ENCODE data around the gene KRI1.
"Not testable (repeated sequence)": the region's sequence is repeated elsewhere in the genome, so short reads cannot be mapped to it uniquely, and the experiment has no call there.

The KRI1 gene

GRCh38 chr19:10538204-10538983, 27.4 kb downstream of the KRI1 start:
- no peak for TF ChIP-seq CTCF (IDR thresholded peaks at IDR 0.05; ENCODE audit: insufficient read depth, low read length, missing control alignments)
- H3K4me3 ChIP-seq (ENCODE audit: low read depth, low read length): no peak overlapping the region
- POLR2A ChIA-PET: no interaction called here
- CTCF ChIA-PET: interaction anchor here (1.0 kb wide), 1 partner anchor 15 kb away, joined by 3 read pairs; no protein-coding TSS in a partner anchor
- no peak for DNase-seq (ENCODE audit: low read depth, low spot score)

GRCh38 chr19:10537668-10538067, 28.1 kb downstream of the KRI1 start:
- TF ChIP-seq CTCF (IDR thresholded peaks at IDR 0.05; ENCODE audit: insufficient read depth, low read length, missing control alignments): no peak
- POLR2A ChIA-PET: no interaction called here
- no peak overlapping the region for H3K4me3 ChIP-seq (ENCODE audit: low read depth, low read length)
- DNase-seq (ENCODE audit: low read depth, low spot score): no peak
- CTCF ChIA-PET: interaction anchor here (1.0 kb wide), 1 partner anchor 14 kb away, joined by 3 read pairs; no protein-coding TSS in a partner anchor

DNA sequence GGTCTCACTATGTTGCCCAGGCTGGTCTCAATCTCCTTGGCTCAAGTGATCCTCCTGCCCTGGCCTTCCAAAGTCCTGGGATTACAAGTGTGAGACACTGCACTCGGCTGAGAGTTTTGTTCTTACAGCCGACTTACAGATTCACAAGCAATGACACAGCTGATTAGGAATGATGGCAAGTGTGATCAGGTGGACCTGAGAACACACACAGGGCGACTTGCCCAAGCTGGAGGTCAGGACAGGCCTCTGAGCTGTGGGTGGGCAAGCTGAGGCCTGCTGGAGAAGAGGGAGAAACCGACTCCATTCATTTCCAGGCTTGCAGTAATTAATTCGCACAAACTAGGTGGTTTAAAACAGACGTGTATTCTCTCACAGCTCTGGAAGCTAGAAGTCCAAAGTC, 30.2 kb downstream of the KRI1 start:
- ChIA-PET POLR2A (interaction anchor here (0.6 kb wide), 1 partner anchor 16 kb away, joined by 5 read pairs; no protein-coding TSS in a partner anchor), CTCF (interaction anchor here (1.1 to 1.5 kb wide), 4 partner anchors 17 to 108 kb away, joined by 3 to 4 read pairs (median 4); no protein-coding TSS in a partner anchor)
- H3K4me3 ChIP-seq (ENCODE audit: low read depth, low read length): no peak overlapping the region
- no peak for DNase-seq (ENCODE audit: low read depth, low spot score)
- TF ChIP-seq CTCF (IDR thresholded peaks at IDR 0.05; ENCODE audit: insufficient read depth, low read length, missing control alignments): no peak

- ChIA-PET CTCF (interaction anchor here (0.6 to 1.5 kb wide), 10 partner anchors 9 to 331 kb away, joined by 3 to 6 read pairs (median 4); partner anchors contain the start of gene QTRT1), POLR2A (no interaction called here)
- no peak for TF ChIP-seq CTCF (IDR thresholded peaks at IDR 0.05; ENCODE audit: insufficient read depth, low read length, missing control alignments)
- H3K4me3 ChIP-seq (ENCODE audit: low read depth, low read length): no peak overlapping the region
- DNase-seq (ENCODE audit: low read depth, low spot score): peak; percentile 94
These were observed 32.0 kb downstream of the KRI1 start for GRCh38 chr19:10533646-10534386.

GRCh38 chr19:10532457-10532856, 33.4 kb downstream of the KRI1 start:
- ChIA-PET POLR2A (interaction anchor here (0.7 kb wide), 1 partner anchor 30 kb away, joined by 3 read pairs; no protein-coding TSS in a partner anchor), CTCF (interaction anchor here (0.6 to 1.5 kb wide), 3 partner anchors 9 to 16 kb away, joined by 3 to 4 read pairs (median 3); partner anchors contain the start of gene S1PR5)
- H3K4me3 ChIP-seq (ENCODE audit: low read depth, low read length): no peak overlapping the region
- no peak for TF ChIP-seq CTCF (IDR thresholded peaks at IDR 0.05; ENCODE audit: insufficient read depth, low read length, missing control alignments)
- no peak for DNase-seq (ENCODE audit: low read depth, low spot score)

- DNase-seq (ENCODE audit: low read depth, low spot score); POLR2A ChIA-PET; H3K4me3 ChIP-seq (ENCODE audit: low read depth, low read length): not testable (repeated sequence)
- CTCF ChIA-PET: interaction anchor here (0.9 to 1.2 kb wide), 2 partner anchors 22 to 54 kb away, joined by 3 read pairs; no protein-coding TSS in a partner anchor
These were observed 38.9 kb downstream of the KRI1 start for GRCh38 chr19:10526887-10527286.

Measured in AG04449 (cell line).